Activated CD4-positive, alpha-beta memory T cell treated with anti-CD3 and anti-CD28 coated beads, Interleukin-2, amount 10 ng/mL, durations not matched to agents 7 days and 5 days (primary cell): ENCODE measurements around the gene VAX1. TPM values are rescaled to one million over a fixed set of nuclear protein-coding genes. Genes with fewer than 3 reads are reported as not detected.

Experiments
- CTCF ChIA-PET: fragments of 350-600 bp; sonication (Branson Sonifier 250); formaldehyde crosslinking; loops from one replicate; lab custom pipeline; 2021; ENCODE audit warnings: antibody characterized with exemption, inconsistent platforms; lab: Charles Lee
- POLR2A ChIA-PET: fragments of 350-600 bp; sonication (Branson Sonifier 250); formaldehyde crosslinking; loops from one replicate; lab custom pipeline; 2021; ENCODE audit warnings: antibody characterized with exemption; lab: Charles Lee
- DNase-seq: peaks from one replicate; pipeline ENCODE4 v3.0.0-alpha.2; 2020
- H3K27ac Mint-ChIP-seq: one replicate; pipeline ENCODE4 v1.8.0; 2021; ENCODE audit warnings: mild to moderate bottlenecking, mixed read lengths
- H3K27me3 Mint-ChIP-seq: one replicate; pipeline ENCODE4 v1.8.0; 2021; ENCODE audit warnings: mixed read lengths
- H3K36me3 Mint-ChIP-seq: one replicate; pipeline ENCODE4 v1.8.0; 2021; ENCODE audit warnings: low read depth, mixed read lengths
- H3K4me1 Mint-ChIP-seq: one replicate; pipeline ENCODE4 v1.8.0; 2021; ENCODE audit warnings: mixed read lengths
- H3K4me3 Mint-ChIP-seq: one replicate; pipeline ENCODE4 v1.8.0; 2021; ENCODE audit warnings: mild to moderate bottlenecking, mixed read lengths
- H3K9me3 Mint-ChIP-seq: one replicate; pipeline ENCODE4 v1.8.0; 2021; ENCODE audit warnings: mixed read lengths
- total RNA-seq, 2 experiments: library from RNA; stranded (reverse); gene quantifications; one replicate each; pipeline ENCODE4 v1.2.3, GENCODE V29; 2021

The VAX1 gene
- total RNA-seq, 2 experiments from 2014 or later, result not detected

DNA sequence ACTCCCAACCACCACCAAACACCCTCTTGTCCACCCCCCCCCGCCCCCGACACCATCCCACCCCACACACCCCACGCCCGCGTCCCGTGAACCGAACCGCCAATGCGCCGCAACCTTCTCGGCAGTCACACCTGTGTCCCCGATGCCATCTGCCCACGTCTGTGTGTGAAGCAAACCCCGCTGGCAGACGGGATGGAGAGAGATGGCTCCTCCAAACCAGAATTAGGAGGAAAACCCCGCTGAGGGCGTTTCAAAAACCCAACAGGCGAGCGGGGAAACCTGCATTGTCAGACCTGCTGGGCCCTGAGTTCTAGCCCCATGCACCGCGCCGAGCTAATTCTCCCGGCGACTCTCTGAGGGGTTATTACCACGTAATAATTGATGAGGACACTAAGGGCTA, 30.7 kb upstream of the VAX1 start:
- ChIA-PET CTCF (interaction anchor here (0.9 to 3.3 kb wide), 8 partner anchors 8 to 380 kb away, joined by 3 to 26 read pairs (median 10); no protein-coding TSS in a partner anchor), POLR2A (no interaction called here)
- Mint-ChIP-seq H3K4me1 (peaks cover 18% of the 10 kb centered on the region), H3K4me3 (no peak overlapping the region), H3K9me3 (no peaks in the 10 kb centered on the region), H3K27me3 (peaks cover 85% of the 10 kb centered on the region), H3K27ac (no peak overlapping the region), H3K36me3 (no peaks in the 10 kb centered on the region)
- no peak for DNase-seq

DNA sequence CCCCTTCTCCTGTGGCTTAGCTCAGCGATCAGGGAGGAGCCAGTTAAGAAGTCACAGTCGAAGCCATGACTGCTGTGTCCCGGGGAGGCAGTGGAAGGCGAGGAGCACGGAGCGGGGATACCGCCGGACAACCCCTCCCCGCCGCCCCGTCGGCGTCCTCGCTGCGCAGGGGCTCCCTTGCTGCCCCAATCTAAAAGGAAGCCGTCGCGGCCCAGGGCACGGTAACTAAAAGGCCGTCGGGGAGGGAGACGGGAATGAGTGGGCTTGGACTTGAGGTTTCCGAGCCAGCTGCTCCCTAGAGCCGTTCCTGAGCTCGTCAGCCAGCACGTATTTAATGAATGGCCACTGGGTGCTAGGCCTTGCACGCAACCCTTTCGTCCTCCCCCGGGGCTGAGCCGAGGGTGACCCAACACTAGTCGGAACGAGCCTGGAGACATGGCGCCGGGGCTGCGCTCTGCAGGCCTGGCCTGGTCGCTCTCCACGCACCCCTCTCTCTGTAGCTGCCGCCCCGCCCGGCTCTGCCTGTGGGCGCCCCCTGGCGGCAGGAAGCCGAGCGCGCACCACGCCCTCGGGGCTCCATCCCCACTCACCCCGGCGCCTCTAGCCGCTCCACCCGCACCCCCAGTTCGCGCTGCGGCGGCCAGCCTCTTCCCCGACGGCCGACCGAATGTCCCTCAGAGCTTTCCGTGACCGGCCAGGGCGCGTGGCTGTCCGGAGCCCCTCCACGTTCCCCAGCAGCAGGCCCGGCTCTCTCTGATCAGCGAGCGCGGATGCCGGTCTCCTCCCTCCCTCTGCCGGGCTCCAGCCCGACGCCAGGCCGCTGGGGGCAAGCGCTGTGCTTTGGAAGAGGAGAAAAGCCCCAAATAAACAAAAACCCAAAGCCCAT, 30.0 kb upstream of the VAX1 start:
- H3K4me1 Mint-ChIP-seq, result peaks cover 18% of the 10 kb centered on the region
- peak overlapping the region; percentile 13 for H3K4me3 Mint-ChIP-seq
- H3K9me3 Mint-ChIP-seq, result no peaks in the 10 kb centered on the region
- H3K27me3 Mint-ChIP-seq, result peaks cover 81% of the 10 kb centered on the region
- DNase-seq, result peak; percentile 62
- H3K36me3 Mint-ChIP-seq, result no peaks in the 10 kb centered on the region
- H3K27ac Mint-ChIP-seq, result no peak overlapping the region
- POLR2A ChIA-PET, result interaction anchor here (1.1 kb wide), 1 partner anchor 32 kb away, joined by 6 read pairs; no protein-coding TSS in a partner anchor
- CTCF ChIA-PET, result interaction anchor here (0.9 to 3.3 kb wide), 11 partner anchors 7 to 380 kb away, joined by 3 to 26 read pairs (median 10); no protein-coding TSS in a partner anchor

DNA sequence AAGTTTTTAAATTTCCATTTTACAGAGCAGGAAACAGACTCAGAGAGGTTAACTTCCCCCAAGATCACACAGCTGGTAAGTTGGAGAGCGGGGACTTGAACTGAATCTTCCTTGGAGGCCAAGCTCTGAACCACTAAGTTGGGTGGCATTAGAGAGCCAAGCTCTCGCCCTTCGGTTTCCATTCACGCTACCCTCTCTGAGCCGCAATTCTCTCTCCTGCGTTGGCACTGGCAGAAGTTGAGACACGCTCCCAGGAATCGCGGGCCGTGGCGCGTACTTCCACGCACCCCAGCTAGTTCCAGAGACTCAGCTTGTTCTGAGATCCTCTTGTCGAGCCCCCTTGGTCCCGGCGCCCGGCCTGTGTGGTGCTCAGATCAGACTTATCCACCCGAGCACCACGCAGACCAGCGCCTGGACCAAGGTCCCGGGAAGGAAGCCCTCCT, 29.3 kb upstream of the VAX1 start:
- POLR2A ChIA-PET, result interaction anchor here (1.1 kb wide), 1 partner anchor 32 kb away, joined by 6 read pairs; no protein-coding TSS in a partner anchor
- H3K27me3 Mint-ChIP-seq, result peaks cover 81% of the 10 kb centered on the region
- no peak overlapping the region for H3K27ac Mint-ChIP-seq
- no peaks in the 10 kb centered on the region for H3K9me3 Mint-ChIP-seq
- H3K4me3 Mint-ChIP-seq, result no peak overlapping the region
- CTCF ChIA-PET, result interaction anchor here (1.2 to 3.3 kb wide), 12 partner anchors 8 to 485 kb away, joined by 3 to 26 read pairs (median 8); no protein-coding TSS in a partner anchor
- peaks cover under 1% of the 10 kb centered on the region for H3K36me3 Mint-ChIP-seq
- DNase-seq, result no peak
- H3K4me1 Mint-ChIP-seq, result peaks cover 18% of the 10 kb centered on the region

DNA sequence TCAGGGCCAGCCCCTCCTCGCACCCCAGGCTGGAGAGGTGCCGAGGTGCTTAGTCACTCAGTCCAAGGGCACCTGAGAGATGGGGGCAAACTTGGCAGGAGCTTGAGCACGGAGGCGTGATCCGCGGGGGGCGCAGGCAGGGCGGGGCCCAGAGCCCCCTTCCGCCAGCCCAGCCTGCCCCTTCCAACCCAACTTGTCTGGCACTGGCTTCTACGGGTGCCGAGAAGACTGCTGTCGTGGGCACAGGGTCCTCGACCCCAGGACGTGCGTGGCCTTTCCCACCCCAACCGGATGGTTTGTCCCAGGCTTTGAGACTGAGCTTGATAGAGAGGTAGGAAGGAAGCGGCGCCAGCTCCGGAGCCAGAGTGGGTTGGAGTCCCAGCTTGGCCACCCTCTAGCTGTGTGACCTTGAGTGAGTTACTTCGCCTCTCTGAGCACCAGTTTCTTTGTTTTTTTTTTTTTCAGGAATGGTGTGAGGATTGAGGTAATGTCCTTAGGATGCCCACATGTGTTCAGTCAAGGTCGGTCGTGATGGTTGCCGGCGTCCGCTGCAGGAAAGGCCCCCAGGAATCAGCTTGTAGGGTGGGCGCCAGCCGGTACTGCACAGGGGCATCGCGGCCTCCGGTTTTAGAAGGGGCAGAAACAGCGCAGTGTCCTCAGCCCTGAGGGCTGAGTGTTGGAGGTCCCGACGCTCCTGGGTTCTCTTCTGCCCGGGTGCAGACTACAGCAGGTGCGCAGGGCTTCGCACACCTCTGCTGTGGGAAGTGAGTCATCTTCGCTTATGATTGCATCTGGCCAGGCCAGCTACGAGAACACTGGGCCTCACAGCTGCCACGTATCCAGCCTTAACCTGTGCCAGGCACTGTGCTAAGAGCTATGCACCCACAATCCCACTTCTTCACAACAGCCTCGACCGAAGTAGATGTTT, 28.6 kb upstream of the VAX1 start:
- CTCF ChIA-PET, result interaction anchor here (1.3 to 3.3 kb wide), 9 partner anchors 8 to 484 kb away, joined by 3 to 26 read pairs (median 11); no protein-coding TSS in a partner anchor
- Mint-ChIP-seq H3K4me3 (no peak overlapping the region), H3K27ac (no peak overlapping the region), H3K36me3 (peaks cover 4% of the 10 kb centered on the region), H3K27me3 (peaks cover 81% of the 10 kb centered on the region), H3K9me3 (no peaks in the 10 kb centered on the region), H3K4me1 (peaks cover 20% of the 10 kb centered on the region)
- no peak for DNase-seq
- POLR2A ChIA-PET, result interaction anchor here (1.1 kb wide), 1 partner anchor 31 kb away, joined by 6 read pairs; no protein-coding TSS in a partner anchor

DNA sequence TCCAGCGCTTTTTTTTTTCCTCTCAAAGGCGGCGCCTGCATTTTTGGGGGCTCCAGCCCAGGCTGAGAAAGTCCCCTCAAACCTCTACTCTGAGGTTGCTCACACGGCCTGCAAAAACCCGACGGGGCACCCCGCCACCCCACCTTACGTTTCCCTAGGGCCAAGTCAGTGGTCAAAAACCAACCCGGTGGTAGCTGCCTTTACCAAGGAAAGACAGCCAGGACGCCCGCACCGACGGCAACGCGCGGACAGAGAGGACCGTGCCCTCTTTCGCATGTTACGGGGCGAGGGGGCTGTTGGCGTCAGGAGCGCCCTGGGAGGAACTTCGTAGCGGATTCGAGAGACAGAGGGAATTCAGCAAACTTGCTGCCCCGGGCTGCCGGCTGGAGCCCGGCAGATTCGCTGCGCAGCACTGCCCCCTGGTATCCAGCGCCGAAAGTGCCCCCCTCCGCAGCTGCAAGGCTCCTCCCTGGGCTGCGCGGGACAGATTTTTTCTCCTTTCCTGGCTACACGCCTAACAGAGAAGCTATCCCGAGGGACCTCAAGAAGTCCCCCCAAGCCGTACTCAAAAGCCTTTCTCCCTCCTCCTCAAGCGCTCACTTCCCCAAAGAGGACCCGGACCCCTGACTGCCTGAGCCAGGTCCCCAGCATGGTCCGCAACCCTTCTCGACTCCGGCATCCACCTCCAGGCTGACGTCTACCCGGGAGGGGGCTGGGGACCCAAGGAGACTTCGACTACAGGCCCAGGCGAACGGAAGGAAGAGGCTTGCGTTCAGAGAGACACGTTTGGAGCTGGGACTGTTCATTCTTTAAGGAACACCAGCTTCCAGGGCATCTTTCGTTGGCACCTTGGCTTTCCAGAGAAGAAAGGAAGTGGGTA, 27.7 kb upstream of the VAX1 start:
- no peak for DNase-seq
- H3K4me1 Mint-ChIP-seq, result peaks cover 20% of the 10 kb centered on the region
- ChIA-PET POLR2A (no interaction called here), CTCF (interaction anchor here (1.4 to 3.3 kb wide), 7 partner anchors 8 to 484 kb away, joined by 3 to 26 read pairs (median 15); no protein-coding TSS in a partner anchor)
- H3K9me3 Mint-ChIP-seq, result no peaks in the 10 kb centered on the region
- no peak overlapping the region for H3K4me3 Mint-ChIP-seq
- H3K36me3 Mint-ChIP-seq, result peaks cover 4% of the 10 kb centered on the region
- H3K27ac Mint-ChIP-seq, result no peak overlapping the region
- H3K27me3 Mint-ChIP-seq, result peaks cover 84% of the 10 kb centered on the region

DNA sequence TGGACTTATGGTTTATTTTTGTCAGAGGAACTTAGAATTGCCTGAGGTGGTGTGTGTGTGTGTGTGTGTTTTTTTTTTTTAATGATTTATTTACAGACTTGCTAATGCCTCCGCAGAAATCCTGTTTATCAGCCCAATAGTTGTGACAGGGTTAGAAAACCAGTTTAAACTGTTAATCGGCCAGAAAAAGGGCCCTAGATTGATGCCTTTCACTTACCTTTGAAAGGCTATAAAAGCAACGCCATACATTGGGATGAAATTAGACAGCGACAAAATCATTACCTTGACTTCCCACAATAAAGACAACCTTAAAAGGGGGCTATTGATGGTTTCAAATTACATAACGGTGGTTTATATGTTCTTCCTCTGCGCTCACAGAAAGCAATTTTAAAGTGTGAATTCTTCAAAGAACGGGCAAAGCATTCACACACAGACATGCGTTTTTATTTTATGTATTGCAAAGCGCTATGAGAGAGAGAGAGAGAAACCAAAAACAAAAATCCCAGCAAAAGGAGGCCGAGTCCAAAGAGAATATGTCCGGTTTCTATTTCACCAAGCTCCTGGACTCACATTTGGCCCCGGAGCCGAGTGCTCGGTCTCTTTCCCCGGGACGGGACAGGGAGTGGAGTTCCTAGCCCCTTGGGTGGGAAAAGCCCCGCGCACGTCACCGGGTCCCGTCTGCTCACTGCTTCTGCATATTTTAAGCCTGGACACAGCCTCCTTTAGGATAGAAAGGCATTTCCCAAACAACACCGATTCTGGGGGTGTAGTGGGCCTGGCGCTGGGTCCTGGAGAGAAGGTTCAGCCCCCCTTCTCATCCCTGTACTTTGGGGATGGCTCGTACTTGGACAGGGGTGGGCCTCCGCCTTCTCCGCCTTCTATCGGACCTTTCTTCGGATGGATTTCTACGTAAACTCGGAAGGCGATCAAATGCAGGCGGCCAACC, 26.8 kb upstream of the VAX1 start:
- ChIA-PET POLR2A (no interaction called here), CTCF (interaction anchor here (1.9 to 2.8 kb wide), 2 partner anchors 10 kb away, joined by 9 to 23 read pairs; no protein-coding TSS in a partner anchor)
- H3K4me1 Mint-ChIP-seq, result peaks cover 20% of the 10 kb centered on the region
- no peak for DNase-seq
- H3K9me3 Mint-ChIP-seq, result no peaks in the 10 kb centered on the region
- H3K4me3 Mint-ChIP-seq, result no peak overlapping the region
- no peak overlapping the region for H3K27ac Mint-ChIP-seq
- H3K27me3 Mint-ChIP-seq, result peaks cover 84% of the 10 kb centered on the region
- H3K36me3 Mint-ChIP-seq, result peaks cover 4% of the 10 kb centered on the region

DNA sequence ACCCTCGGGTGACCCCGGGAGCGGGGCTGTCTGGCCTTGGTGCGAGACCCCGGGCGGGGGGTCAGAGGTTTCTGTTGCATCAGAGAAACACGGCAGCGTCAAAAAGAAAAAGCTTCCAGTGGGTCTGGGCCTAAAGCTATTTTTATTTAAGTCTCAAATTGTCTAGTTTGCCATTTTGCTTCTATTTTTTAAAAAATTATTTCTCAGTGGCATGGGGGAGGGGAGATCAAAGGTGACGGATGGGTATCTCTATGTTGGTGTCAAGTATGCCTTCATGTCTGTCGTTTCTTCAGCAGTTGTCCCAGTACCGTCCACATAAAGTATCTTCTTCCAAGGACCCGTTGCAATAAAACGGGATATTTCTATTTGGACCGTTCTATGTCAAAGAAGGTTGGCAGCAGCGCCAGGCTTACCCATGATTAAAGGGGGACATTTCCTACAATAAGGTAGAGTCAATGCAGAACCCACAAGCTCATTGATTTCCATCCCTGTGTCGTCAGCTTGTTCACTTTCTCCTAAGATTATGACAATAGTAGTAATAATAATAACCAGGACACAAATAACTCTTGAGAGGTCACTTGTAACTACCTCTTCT, 26.0 kb upstream of the VAX1 start:
- Mint-ChIP-seq H3K4me3 (no peak overlapping the region), H3K36me3 (peaks cover 4% of the 10 kb centered on the region), H3K9me3 (no peaks in the 10 kb centered on the region), H3K27me3 (peaks cover 84% of the 10 kb centered on the region), H3K27ac (no peak overlapping the region), H3K4me1 (peaks cover 18% of the 10 kb centered on the region)
- no peak for DNase-seq
- CTCF ChIA-PET, result interaction anchor here (1.0 to 1.9 kb wide), 2 partner anchors 11 to 33 kb away, joined by 3 to 9 read pairs; no protein-coding TSS in a partner anchor
- POLR2A ChIA-PET, result no interaction called here

DNA sequence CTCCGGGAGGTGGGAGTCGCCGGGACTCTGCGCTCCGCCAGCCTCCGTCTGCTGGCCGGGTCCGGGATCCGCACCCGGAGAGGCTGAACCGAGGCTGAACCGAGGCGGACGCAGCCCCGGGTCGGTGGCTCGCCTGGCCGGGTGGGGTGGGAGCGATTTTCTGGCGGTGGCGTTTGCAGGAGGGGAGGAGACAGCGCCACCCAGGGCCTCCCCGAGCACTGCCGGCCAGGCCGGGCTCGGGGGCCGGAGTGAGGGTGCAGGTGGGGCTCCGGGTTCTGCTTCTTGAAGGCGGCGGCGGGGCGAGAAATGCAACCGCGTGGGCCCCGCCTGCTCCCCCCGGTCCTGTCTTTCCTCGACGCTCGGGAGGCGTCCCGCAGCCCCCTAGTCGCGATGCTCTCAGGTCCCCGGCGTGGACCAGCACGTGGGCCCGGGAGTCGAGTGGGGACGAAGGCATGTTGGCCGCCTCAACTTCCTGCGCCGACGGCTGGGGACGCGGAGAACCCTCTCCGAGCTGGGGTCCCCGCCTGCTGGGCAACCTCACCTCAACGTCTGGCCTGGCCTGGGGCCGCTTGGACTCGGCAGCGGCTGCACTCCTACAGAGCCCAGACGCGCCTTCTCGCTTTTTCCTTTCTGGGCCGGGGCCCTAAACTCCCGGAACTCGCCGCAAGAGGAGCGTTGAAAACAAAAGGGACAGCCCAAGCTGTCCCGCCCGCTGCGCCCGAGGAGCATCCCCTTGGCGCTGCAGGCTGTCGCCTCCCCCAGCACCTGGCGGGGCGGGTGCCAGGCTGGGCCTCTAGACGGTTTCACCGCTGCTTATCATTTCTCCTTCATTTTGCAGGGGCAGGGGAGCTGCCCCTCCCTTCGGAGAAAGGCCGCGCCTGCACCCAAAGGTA, 25.2 kb upstream of the VAX1 start:
- no peak for DNase-seq
- Mint-ChIP-seq H3K36me3 (peaks cover 4% of the 10 kb centered on the region), H3K4me3 (no peak overlapping the region), H3K4me1 (peaks cover 18% of the 10 kb centered on the region), H3K27ac (no peak overlapping the region), H3K27me3 (peaks cover 83% of the 10 kb centered on the region), H3K9me3 (no peaks in the 10 kb centered on the region)
- POLR2A ChIA-PET, result no interaction called here
- CTCF ChIA-PET, result interaction anchor here (1.0 to 1.9 kb wide), 2 partner anchors 12 to 32 kb away, joined by 3 to 9 read pairs; no protein-coding TSS in a partner anchor

DNA sequence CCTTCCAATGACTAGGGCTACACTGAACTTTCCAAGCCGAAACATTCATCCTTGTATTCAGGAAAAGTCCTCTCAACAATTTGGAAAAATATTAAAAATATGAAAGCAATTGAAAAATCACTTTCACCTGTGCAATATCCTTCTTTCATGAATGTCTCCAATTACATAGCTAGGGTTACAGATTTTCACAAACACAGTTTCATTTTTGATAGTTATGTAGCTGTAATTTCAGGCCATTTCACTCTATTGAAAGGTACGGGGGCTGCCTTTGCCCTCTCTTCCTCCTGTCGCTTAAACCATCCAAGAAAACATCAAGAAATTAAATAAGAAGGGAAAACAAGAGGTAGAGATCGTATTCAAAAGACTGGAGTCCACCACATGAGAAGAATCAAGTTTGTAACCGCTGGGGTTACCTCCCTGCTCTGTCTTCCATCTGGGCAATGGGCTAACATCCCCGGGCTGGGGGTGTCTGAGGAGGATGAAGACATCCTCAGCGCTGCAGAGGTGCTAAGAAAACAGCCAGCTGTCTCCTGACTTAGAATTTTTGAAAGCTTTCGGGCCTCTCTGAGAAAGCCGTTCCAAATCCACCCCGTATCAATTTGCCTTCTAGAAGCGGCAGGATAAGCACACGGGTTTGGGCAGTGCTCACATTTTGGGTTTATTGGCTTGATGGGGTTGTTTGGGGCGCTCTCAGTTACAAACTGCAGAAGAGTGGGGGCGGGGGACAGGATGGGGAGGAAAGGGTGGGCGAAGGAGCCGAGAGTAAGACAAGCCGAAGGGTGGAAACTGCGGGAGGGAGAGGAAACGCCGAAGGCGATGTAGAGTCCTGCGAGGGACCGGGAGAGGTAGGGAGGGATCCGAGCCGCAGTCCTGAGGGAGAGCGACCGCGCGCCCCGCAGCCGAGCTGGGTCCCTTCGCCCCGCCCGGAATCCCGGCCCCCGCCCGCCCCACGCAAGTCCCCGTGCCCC, 24.3 kb upstream of the VAX1 start:
- DNase-seq, result no peak
- peaks cover 15% of the 10 kb centered on the region for H3K4me1 Mint-ChIP-seq
- no peak overlapping the region for H3K4me3 Mint-ChIP-seq
- H3K27me3 Mint-ChIP-seq, result peaks cover 83% of the 10 kb centered on the region
- H3K9me3 Mint-ChIP-seq, result no peaks in the 10 kb centered on the region
- peaks cover 4% of the 10 kb centered on the region for H3K36me3 Mint-ChIP-seq
- H3K27ac Mint-ChIP-seq, result peak overlapping the region; percentile 45
- ChIA-PET CTCF (interaction anchor here (0.7 kb wide), 1 partner anchor 13 kb away, joined by 3 read pairs; no protein-coding TSS in a partner anchor), POLR2A (no interaction called here)
